ENCODE results near the gene RAPGEF2.
"Not testable (repeated sequence)": the region's sequence is repeated elsewhere in the genome, so short reads cannot be mapped to it uniquely, and the experiment has no call there.

Gene RAPGEF2

GRCh38 chr4:159098482-159099127 is 4.3 kb upstream of the RAPGEF2 start:
- DNase-seq (ENCODE audit: low read depth in 2 of 2, low spot score in 1 of 2): no peak

GRCh38 chr4:159101988-159102621 is 774 bp upstream of the RAPGEF2 start:
- DNase-seq (ENCODE audit: low read depth in 2 of 2, low spot score in 1 of 2): no peak

DNA sequence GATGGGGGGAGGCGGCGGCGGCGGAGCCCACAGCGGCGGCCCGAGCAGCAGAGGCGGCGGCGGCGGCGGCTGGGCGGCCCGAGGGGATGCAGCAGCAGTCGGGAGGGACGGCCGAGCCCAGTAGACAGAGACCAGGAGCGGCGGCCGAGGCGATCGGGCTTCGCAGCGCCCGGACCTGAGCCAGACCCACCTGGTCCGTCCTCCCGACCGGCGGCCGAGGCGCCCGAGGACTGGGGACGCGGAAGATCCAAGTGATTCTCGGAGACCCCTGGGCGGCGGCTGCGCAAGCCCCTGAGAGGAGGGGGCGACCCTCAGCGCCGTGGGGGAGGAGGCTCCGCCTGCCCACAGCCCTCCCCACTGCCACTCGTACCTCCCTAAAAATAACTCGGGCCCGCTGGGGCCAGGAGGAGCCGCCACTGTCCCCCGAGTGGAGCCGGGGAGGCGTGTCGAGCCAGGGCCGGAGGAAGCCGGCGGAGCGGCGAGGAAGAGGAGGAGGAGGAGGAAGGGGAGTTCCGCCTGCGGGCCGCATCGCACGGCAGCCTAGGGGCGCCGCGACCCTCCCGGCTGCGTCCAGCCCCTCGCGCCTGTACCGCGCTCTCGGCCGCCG is 608 bp downstream of the RAPGEF2 start:
- no peak for DNase-seq (ENCODE audit: low read depth in 2 of 2, low spot score in 1 of 2)

DNA sequence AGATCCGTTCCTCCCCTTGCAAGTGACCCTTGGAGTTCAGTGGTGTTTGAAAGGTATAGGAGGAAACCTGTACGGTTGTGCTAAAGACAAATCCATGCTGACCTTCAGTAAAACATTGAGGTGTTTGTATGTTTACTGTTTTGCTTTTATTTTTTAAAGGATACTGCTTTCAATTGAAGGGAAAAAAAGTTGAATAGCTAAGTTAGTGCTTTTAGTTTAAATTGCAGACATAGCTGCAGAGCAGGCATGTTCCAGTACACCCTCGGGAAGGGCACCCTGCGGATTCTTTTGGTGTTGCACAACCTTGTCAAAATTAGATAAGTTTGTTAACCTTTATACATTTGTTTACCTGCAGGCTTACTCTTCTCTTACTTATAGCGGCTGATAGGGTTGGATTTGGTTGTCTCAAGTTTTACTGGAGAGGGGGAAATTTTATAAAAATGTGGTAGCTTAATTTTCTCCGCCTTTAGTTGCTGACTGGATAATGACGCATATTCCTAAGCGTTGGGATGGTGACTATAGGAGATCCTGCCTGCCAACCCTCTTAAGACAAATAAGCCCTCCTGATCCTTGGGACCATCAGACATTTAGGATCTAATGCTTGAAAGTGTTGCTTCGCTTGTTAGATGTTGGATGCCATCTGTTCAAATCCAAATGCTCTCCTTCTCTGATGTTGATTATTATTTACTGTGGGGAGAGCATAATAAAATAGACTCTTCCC is 2.0 kb downstream of the RAPGEF2 start:
- no peak for DNase-seq (ENCODE audit: low read depth in 2 of 2, low spot score in 1 of 2)

- no peak for DNase-seq (ENCODE audit: low read depth in 2 of 2, low spot score in 1 of 2)
Measured at GRCh38 chr4:159105761-159106243, 2.9 kb downstream of the RAPGEF2 start.

DNA sequence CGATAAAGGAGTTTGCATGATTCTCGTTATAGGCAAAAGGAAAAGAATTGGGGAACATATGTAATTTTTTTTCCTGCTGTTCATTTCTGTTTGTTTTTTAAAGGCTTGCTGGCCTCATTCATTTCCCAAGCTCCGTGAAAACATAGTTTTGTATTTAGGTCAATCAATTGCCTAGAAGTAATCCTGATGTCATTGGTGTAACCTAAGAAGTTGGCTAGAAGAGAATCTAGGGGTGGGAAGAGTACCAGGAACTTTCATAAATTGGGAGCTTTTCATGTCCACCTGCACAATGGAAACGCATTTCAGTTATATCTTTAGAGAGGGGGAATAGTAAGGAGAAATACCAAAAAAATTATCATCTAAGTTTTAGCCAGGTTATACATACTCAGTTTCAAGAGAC is 3.8 kb downstream of the RAPGEF2 start:
- DNase-seq (ENCODE audit: low read depth in 2 of 2, low spot score in 1 of 2): no peak

- no peak for DNase-seq (ENCODE audit: low read depth in 2 of 2, low spot score in 1 of 2)
Measured at GRCh38 chr4:159107203-159107925, 4.5 kb downstream of the RAPGEF2 start.

GRCh38 chr4:159108124-159108523 is 5.2 kb downstream of the RAPGEF2 start:
- DNase-seq (ENCODE audit: low read depth in 2 of 2, low spot score in 1 of 2): no peak

GRCh38 chr4:159110961-159111360 is 8.1 kb downstream of the RAPGEF2 start:
- no peak for DNase-seq (ENCODE audit: low read depth in 2 of 2, low spot score in 1 of 2)

GRCh38 chr4:159111416-159111815 is 8.5 kb downstream of the RAPGEF2 start:
- no peak for DNase-seq (ENCODE audit: low read depth in 2 of 2, low spot score in 1 of 2)

- DNase-seq (ENCODE audit: low read depth in 2 of 2, low spot score in 1 of 2): not testable (repeated sequence)
Measured at GRCh38 chr4:159113366-159113765, 10.5 kb downstream of the RAPGEF2 start.

DNA sequence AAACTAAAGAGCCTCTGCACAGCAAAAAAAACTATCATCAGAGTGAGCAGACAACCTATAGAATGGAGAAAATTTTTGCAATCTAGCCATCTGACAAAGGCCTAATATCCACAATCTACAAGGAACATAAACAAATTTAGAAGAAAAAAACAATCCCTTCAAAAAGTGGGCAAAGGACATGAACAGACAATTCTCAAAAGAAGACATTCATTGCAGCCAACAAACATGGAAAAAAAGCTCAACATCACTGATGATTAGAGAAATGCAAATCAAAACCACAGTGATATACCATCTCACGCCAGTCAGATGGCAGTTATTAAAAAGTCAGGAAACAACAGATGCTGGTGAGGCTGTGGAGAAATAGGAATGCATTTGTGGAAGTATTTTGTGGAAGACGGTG is 13.2 kb downstream of the RAPGEF2 start:
- DNase-seq (ENCODE audit: low read depth in 2 of 2, low spot score in 1 of 2): not testable (repeated sequence)

DNA sequence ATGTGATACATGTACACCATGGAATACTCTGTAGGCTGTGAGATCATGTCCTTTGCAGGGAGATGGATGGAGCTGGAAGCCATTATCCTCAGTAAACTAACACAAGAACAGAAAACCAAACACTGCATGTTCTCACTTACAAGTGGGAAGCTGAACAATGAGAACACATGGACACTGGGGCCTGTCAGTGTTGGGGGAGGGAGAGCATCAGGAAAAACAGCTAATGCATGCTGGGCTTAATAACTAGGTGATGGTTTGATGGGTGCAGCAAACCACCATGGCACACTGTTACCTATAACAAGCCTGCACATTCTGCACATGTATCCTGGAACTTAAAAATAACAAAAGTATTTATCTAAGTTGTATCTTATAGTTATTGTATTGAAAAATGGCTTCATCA is 13.8 kb downstream of the RAPGEF2 start:
- DNase-seq (ENCODE audit: low read depth in 2 of 2, low spot score in 1 of 2): not testable (repeated sequence)

- no peak for DNase-seq (ENCODE audit: low read depth in 2 of 2, low spot score in 1 of 2)
Measured at GRCh38 chr4:159117564-159117963, 14.7 kb downstream of the RAPGEF2 start.

GRCh38 chr4:159117968-159118367 is 15.1 kb downstream of the RAPGEF2 start:
- DNase-seq (ENCODE audit: low read depth in 2 of 2, low spot score in 1 of 2): no peak

DNA sequence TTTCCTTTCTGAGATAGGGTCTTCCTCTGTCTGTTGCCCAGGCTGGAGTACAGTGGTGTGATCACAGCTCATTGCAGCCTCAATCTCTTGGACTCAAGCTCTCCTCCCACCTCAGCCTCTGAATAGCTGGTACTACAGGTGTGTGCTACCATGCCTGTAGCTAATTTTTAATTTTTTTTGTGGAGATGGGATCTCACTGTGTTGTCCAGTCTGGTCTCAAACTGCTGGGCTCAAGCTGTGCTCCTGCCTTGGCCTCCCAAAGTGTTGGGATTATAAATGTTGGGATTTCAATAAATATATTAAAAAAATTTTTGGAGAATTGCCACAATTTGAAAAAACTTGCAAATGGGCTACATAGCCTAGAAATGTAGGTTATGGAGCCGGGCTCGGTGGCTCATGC is 18.5 kb downstream of the RAPGEF2 start:
- no peak for DNase-seq (ENCODE audit: low read depth in 2 of 2, low spot score in 1 of 2)

- DNase-seq (ENCODE audit: low read depth in 2 of 2, low spot score in 1 of 2): no peak
Measured at GRCh38 chr4:159126716-159127115, 23.8 kb downstream of the RAPGEF2 start.

DNA sequence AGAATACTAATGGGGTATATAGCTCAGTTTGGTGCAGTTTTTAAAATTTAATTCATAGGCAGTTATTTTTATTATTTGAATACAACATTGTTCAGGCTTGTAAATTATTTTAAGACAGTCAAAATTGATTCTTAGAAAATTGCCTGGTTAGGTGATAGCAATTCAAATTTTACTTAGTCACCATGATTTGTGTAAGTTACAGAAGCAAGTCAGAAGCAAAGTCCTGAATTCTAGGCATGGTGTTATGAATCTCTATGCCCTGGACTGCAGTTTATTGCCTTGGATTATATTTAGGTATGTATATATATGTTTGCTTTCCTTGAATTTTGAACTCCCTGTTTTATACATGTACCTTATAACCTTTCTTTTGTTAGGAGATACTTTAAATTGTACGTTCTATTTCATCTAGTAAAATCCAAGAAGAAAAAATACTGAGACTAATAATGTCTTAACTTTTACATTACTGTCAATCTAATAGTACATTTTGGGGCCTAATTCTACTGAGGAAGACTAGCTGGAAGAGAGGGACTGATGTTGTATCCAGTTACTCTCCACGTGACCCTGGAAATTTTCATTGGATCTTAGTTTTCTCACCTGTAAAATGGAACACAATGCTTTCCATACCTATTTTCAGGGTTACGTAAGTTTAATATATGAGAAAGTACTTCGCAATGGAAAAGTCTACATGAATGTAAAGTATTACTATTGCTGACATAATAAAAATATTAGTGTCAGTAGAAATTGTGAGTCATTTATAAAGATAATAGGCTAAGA is 25.1 kb downstream of the RAPGEF2 start:
- DNase-seq (ENCODE audit: low read depth in 2 of 2, low spot score in 1 of 2): no peak

GRCh38 chr4:159129814-159130550 is 27.1 kb downstream of the RAPGEF2 start:
- no peak for DNase-seq (ENCODE audit: low read depth in 2 of 2, low spot score in 1 of 2)

DNA sequence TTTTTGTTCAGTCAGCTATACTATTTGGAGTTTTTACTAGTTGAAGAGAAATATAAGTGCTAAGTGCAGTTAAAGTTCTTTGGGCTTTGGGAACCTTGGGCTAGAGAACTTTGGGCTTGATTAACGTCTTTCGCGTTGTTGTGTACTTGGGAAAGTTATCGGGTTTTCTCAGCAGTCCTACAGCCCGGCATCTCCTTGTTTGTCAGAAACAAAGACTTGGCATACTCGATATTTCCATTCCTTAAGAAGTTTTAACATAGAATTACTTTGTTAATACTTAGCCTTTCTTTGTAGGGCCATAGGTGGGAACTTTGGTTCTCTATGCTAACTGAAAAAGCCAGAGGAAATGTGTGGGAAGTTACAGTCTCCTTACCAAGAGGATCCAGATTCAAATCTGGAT is 28.7 kb downstream of the RAPGEF2 start:
- DNase-seq (ENCODE audit: low read depth in 2 of 2, low spot score in 1 of 2): no peak
